K562 (cell line): ENCODE measurements around the gene GRIK5. TPM values are rescaled to one million over a fixed set of nuclear protein-coding genes. Genes with fewer than 3 reads are reported as not detected.

Experiments
- BRCA1 ChIP-seq, 2 experiments: fragments of 450-650 bp in 1 of 2; sonication (generic) in 1 of 2; formaldehyde crosslinking in 1 of 2; IDR thresholded peaks; 2 replicates each; pipeline versions ENCODE4 v1.5.0 to v1.6.1; 2017 to 2020; ENCODE audit warnings: mild to moderate bottlenecking in 1 of 2, missing genetic modification reagents in 1 of 2
- GABPB1 ChIP-seq: sonication (generic); formaldehyde crosslinking; IDR thresholded peaks from 2 replicates; pipeline ENCODE4 v1.8.0; 2022; ENCODE audit warnings: mild to moderate bottlenecking, missing genetic modification reagents
- KDM5B ChIP-seq: fragments of 200-600 bp; sonication (generic); IDR thresholded peaks from 2 replicates; pipeline ENCODE4 v1.6.1; 2012; ENCODE audit warnings: low read depth, mild to moderate bottlenecking, moderate library complexity, low read length, control low read depth, inconsistent platforms; ENCODE audit not compliant: insufficient replicate concordance
- MLX ChIP-seq, 2 experiments: fragments of 450-650 bp in 1 of 2; sonication (generic) in 1 of 2; formaldehyde crosslinking; conservative IDR thresholded peaks; 2 replicates each; pipeline versions ENCODE4 v1.4.0 to v1.8.1; 2020 to 2022; ENCODE audit warnings: mild to moderate bottlenecking in 1 of 2, missing genetic modification reagents in 1 of 2
- MTA2 ChIP-seq: fragments of 450-650 bp; IDR thresholded peaks from 2 replicates; pipeline ENCODE4 v1.6.1; 2016; ENCODE audit warnings: low read depth
- SMC3 ChIP-seq: conservative IDR thresholded peaks from 2 replicates; pipeline ENCODE4 v1.6.1; 2011; ENCODE audit warnings: low read depth, low read length, improper control_type of control experiment; ENCODE audit not compliant: insufficient read depth
- SP2 ChIP-seq: IDR thresholded peaks from 2 replicates; pipeline ENCODE4 v1.6.1; 2011; ENCODE audit warnings: mild to moderate bottlenecking, low read depth, low read length, moderate library complexity; ENCODE audit not compliant: poor library complexity, severe bottlenecking; ENCODE audit errors: extremely low read depth
- SUPT5H ChIP-seq: fragments of 450-650 bp; IDR thresholded peaks from 2 replicates; pipeline ENCODE4 v1.6.1; 2016
- WHSC1 ChIP-seq: IDR thresholded peaks from one replicate; pipeline ENCODE4 v1.6.1; 2012; ENCODE audit warnings: low read length, control low read depth, inconsistent platforms
- ZNF232 ChIP-seq: sonication (generic); formaldehyde crosslinking; IDR thresholded peaks from 2 replicates; pipeline ENCODE4 v1.8.0; 2022; ENCODE audit warnings: mild to moderate bottlenecking, missing genetic modification reagents
- ZNF785 ChIP-seq: fragments of 250-450 bp; sonication (Bioruptor Pico); IDR thresholded peaks from 2 replicates; pipeline ENCODE4 v1.4.0; 2020; ENCODE audit warnings: mild to moderate bottlenecking
- polyA plus RNA-seq, 8 experiments: library from polyadenylated mRNA; depleted of rRNA in 4 of 8; stranded (reverse) in 5 of 8; unstranded in 3 of 8; fragments of >200 nt; fragmentation: Nextera tagmentation in 2 of 8; fragmentation: Illumina TruSeq in 1 of 8; extraction: Ambion mirVana in 2 of 8; extraction: Trizol in 1 of 8; gene quantifications; 2 replicates each; pipeline versions ENCODE4 v1.2.1 to v1.2.3, GENCODE V29; 2011 to 2014; ENCODE audit warnings: inconsistent platforms in 1 of 8, missing spikeins in 1 of 8
- total RNA-seq, 7 experiments: library from RNA; depleted of rRNA in 6 of 7; stranded (reverse); fragments of >200 nt in 6 of 7; fragmentation: Illumina TruSeq in 2 of 7; extraction: Trizol in 2 of 7; gene quantifications; 2 replicates each; pipeline versions ENCODE4 v1.2.1 to v1.2.3, GENCODE V29; 2011 to 2021; ENCODE audit warnings: low replicate concordance in 1 of 7
- TF ChIP-seq, protein P1 (sequence below), 2 experiments: IDR thresholded peaks; 2 replicates each; pipeline ENCODE4 v1.6.1; 2012; ENCODE audit warnings: improper control_type of control experiment in 2 of 2, low read depth in 2 of 2, low read length in 2 of 2, borderline replicate concordance in 1 of 2
- TF ChIP-seq, protein P2 (sequence below), 2 experiments: fragments of 450-650 bp; formaldehyde crosslinking in 1 of 2; IDR thresholded peaks; 2 replicates each; pipeline versions ENCODE4 v1.4.0 to v1.6.1; 2014 to 2020; ENCODE audit warnings: mild to moderate bottlenecking in 2 of 2, borderline replicate concordance in 1 of 2, low read depth in 1 of 2
- TF ChIP-seq, protein P3 (sequence below): fragments of 250-450 bp; sonication (Bioruptor Pico); IDR thresholded peaks from 2 replicates; pipeline ENCODE4 v1.8.0; 2021; ENCODE audit warnings: borderline replicate concordance, mild to moderate bottlenecking, moderate library complexity; ENCODE audit not compliant: poor library complexity, severe bottlenecking

Gene GRIK5
- total and polyA plus RNA-seq, 9 of the 15 experiments (the other 6 are each of a cell fraction or from before 2014, with no cell fraction given) = 0.04 to 0.55 (median 0.27) TPM; not detected in 2

DNA sequence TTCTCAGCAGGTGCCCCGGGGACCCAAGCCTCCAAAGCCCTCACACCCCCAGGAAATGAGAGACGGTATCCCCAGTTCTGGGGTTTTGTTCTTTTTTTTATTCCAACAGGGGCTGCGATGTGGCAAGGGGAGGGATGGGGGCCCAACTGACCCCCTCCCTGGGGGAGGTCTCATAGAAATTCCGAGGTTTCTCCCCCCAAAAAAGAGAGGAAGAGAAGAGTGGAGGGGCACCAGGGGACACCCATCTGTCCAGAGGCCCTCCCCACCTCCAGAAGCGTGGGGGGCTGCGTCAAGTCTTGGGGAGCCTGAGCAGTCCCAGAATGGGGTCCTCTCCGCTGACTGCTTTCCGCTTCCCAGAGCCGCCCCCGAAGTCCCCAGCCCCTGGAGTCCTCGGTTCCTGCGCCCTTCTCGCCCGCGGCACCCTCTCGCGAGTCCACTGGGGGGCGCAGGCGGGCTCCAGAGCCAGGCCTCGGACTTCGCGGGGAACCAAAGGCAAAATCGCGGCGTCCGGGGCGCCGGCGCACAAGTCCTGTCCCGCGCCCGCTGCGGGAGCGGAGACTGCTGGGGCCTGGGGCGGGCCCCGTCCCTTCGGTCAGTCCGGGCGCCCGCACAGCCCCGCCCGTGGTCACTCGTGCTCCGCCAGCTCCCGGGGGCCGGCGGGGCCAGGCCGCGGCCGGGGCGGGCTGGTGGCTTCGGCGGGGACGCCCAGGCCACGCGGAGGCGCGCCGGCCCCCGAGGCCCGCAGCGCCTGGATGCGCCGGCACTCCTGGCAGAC lies 71.6 kb downstream of the GRIK5 start (continued):
- TF ChIP-seq MLX (CRISPR knock-in tag; conservative IDR thresholded peaks at IDR 0.05) (no peak), SP2 (no peak), ZNF232 (CRISPR knock-in tag) (no peak), BRCA1 (IDR thresholded peaks at IDR 0.05) (no peak), BRCA1 (CRISPR knock-in tag; IDR thresholded peaks at IDR 0.05) (no peak), KDM5B (no peak), MTA2 (no peak), SUPT5H (no peak), SMC3 (peak; percentile 42; the same call in 1 of the 2 replicates), ZNF785 (CRISPR knock-in tag) (no peak), GABPB1 (no peak), WHSC1 (no peak)
- TF ChIP-seq, protein P1, sequence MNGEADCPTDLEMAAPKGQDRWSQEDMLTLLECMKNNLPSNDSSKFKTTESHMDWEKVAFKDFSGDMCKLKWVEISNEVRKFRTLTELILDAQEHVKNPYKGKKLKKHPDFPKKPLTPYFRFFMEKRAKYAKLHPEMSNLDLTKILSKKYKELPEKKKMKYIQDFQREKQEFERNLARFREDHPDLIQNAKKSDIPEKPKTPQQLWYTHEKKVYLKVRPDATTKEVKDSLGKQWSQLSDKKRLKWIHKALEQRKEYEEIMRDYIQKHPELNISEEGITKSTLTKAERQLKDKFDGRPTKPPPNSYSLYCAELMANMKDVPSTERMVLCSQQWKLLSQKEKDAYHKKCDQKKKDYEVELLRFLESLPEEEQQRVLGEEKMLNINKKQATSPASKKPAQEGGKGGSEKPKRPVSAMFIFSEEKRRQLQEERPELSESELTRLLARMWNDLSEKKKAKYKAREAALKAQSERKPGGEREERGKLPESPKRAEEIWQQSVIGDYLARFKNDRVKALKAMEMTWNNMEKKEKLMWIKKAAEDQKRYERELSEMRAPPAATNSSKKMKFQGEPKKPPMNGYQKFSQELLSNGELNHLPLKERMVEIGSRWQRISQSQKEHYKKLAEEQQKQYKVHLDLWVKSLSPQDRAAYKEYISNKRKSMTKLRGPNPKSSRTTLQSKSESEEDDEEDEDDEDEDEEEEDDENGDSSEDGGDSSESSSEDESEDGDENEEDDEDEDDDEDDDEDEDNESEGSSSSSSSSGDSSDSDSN (IDR thresholded peaks at IDR 0.05; ENCODE audit: borderline replicate concordance in 1 of 2, low read depth in 2 of 2, low read length in 2 of 2) = 0 out of 4 replicates have a peak, but pooled peaks of 1 of the 2 experiments have one; percentile 41
- TF ChIP-seq, protein P2, sequence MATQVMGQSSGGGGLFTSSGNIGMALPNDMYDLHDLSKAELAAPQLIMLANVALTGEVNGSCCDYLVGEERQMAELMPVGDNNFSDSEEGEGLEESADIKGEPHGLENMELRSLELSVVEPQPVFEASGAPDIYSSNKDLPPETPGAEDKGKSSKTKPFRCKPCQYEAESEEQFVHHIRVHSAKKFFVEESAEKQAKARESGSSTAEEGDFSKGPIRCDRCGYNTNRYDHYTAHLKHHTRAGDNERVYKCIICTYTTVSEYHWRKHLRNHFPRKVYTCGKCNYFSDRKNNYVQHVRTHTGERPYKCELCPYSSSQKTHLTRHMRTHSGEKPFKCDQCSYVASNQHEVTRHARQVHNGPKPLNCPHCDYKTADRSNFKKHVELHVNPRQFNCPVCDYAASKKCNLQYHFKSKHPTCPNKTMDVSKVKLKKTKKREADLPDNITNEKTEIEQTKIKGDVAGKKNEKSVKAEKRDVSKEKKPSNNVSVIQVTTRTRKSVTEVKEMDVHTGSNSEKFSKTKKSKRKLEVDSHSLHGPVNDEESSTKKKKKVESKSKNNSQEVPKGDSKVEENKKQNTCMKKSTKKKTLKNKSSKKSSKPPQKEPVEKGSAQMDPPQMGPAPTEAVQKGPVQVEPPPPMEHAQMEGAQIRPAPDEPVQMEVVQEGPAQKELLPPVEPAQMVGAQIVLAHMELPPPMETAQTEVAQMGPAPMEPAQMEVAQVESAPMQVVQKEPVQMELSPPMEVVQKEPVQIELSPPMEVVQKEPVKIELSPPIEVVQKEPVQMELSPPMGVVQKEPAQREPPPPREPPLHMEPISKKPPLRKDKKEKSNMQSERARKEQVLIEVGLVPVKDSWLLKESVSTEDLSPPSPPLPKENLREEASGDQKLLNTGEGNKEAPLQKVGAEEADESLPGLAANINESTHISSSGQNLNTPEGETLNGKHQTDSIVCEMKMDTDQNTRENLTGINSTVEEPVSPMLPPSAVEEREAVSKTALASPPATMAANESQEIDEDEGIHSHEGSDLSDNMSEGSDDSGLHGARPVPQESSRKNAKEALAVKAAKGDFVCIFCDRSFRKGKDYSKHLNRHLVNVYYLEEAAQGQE (IDR thresholded peaks at IDR 0.05; ENCODE audit: borderline replicate concordance) = peak; percentile 87
- TF ChIP-seq, protein P2 (CRISPR knock-in tag; IDR thresholded peaks at IDR 0.05; ENCODE audit: low read depth) = peak; percentile 88
- TF ChIP-seq, protein P3, sequence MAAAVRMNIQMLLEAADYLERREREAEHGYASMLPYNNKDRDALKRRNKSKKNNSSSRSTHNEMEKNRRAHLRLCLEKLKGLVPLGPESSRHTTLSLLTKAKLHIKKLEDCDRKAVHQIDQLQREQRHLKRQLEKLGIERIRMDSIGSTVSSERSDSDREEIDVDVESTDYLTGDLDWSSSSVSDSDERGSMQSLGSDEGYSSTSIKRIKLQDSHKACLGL (CRISPR knock-in tag) = no peak
